OCI-LY7 (cell line): ENCODE data around the gene RTP5. TPM values are rescaled to one million over a fixed set of nuclear protein-coding genes. Genes with fewer than 3 reads are reported as not detected.

Source experiments
- BruUV-seq: library from RNA; stranded (reverse); fragments of 400-500 nt; replicated peaks from 2 replicates; lab custom pipeline; 2021; lab: Mats Ljungman, UMichigan
- CTCF ChIA-PET: fragments of 300-600 bp; sonication (Branson Sonifier 250); formaldehyde crosslinking; loops from one replicate; lab custom pipeline; 2022; ENCODE audit warnings: antibody characterized with exemption; ENCODE audit not compliant: unreplicated experiment; lab: Charles Lee
- POLR2A ChIA-PET: fragments of 300-600 bp; sonication (Branson Sonifier 250); formaldehyde crosslinking; loops from one replicate; lab custom pipeline; 2022; ENCODE audit warnings: antibody characterized with exemption; lab: Charles Lee
- DNase-seq: peaks from one replicate; pipeline ENCODE4 v3.0.0-alpha.2; 2015; ENCODE audit warnings: low spot score
- H2AFZ ChIP-seq: fragments of 200-600 bp; sonication (generic), shearing (Covaris generic); 2 replicates; pipeline ENCODE4 v1.6.1; 2014; ENCODE audit warnings: mild to moderate bottlenecking, antibody characterized with exemption, low read length, moderate library complexity
- H3K27ac ChIP-seq: fragments of 200-600 bp; sonication (generic); 2 replicates; pipeline ENCODE4 v1.5.1; 2014; ENCODE audit warnings: mixed run types, low read depth, mild to moderate bottlenecking, moderate library complexity, low read length, inconsistent platforms; ENCODE audit not compliant: poor library complexity, severe bottlenecking
- H3K36me3 ChIP-seq: fragments of 200-600 bp; sonication (generic); 2 replicates; pipeline ENCODE4 v1.6.1; 2014; ENCODE audit warnings: mild to moderate bottlenecking, antibody characterized with exemption, low read length, moderate library complexity, mixed read lengths; ENCODE audit not compliant: insufficient read depth
- H3K4me1 ChIP-seq: fragments of 200-600 bp; sonication (generic); 2 replicates; pipeline ENCODE4 v1.5.1; 2014; ENCODE audit warnings: mild to moderate bottlenecking, low read length; ENCODE audit not compliant: insufficient read depth, poor library complexity, severe bottlenecking
- H3K4me2 ChIP-seq: fragments of 200-600 bp; sonication (generic); 2 replicates; pipeline ENCODE4 v1.6.1; 2014; ENCODE audit warnings: mild to moderate bottlenecking, low read length
- H3K4me3 ChIP-seq: fragments of 200-600 bp; sonication (generic); 2 replicates; pipeline ENCODE4 v1.5.1; 2014; ENCODE audit warnings: mild to moderate bottlenecking, low read depth, low read length; ENCODE audit not compliant: poor library complexity, severe bottlenecking
- H3K79me2 ChIP-seq: fragments of 200-600 bp; sonication (generic); 2 replicates; pipeline ENCODE4 v1.6.1; 2016; ENCODE audit warnings: low read depth, mild to moderate bottlenecking, low read length, moderate library complexity, mixed read lengths; ENCODE audit not compliant: insufficient read depth
- H3K9me2 ChIP-seq: fragments of 200-600 bp; sonication (generic); 2 replicates; pipeline ENCODE4 v1.6.1; 2016; ENCODE audit warnings: mild to moderate bottlenecking, low read length, mixed read lengths; ENCODE audit not compliant: insufficient read depth
- H3K9me3 ChIP-seq: fragments of 200-600 bp; sonication (generic); 2 replicates; pipeline ENCODE4 v1.6.1; 2014; ENCODE audit warnings: mild to moderate bottlenecking, mixed run types, low read length, mixed read lengths
- H4K20me1 ChIP-seq: fragments of 200-600 bp; sonication (generic); 2 replicates; pipeline ENCODE4 v1.6.1; 2014; ENCODE audit warnings: mild to moderate bottlenecking, antibody characterized with exemption, low read length, moderate library complexity, mixed read lengths; ENCODE audit not compliant: insufficient read depth
- EZH2phosphoT487 ChIP-seq: fragments of 200-600 bp; sonication (generic); IDR thresholded peaks from 2 replicates; pipeline ENCODE4 v1.6.1; 2018; ENCODE audit warnings: low read depth, borderline replicate concordance, mild to moderate bottlenecking, mixed run types, antibody characterized with exemption, low read length, moderate library complexity, mixed read lengths
- intact Hi-C: fragments of 100-400 bp; cut with micrococcal nuclease; formaldehyde crosslinking; loops from one replicate; pipeline ENCODE4 v1.10.0; 2022; ENCODE audit not compliant: unreplicated experiment
- total RNA-seq, 2 experiments: library from RNA; depleted of rRNA in 1 of 2; stranded (reverse); fragments of >200 nt in 1 of 2; shearing (Covaris generic) in 1 of 2; gene quantifications; 2 replicates each; pipeline ENCODE4 v1.2.3, GENCODE V29; 2014 to 2022
- TF ChIP-seq, protein P1 (sequence below): fragments of 200-600 bp; sonication (generic); conservative IDR thresholded peaks from 2 replicates; pipeline ENCODE4 v1.5.1; 2014; ENCODE audit warnings: mild to moderate bottlenecking, antibody characterized with exemption, low read length, moderate library complexity, mixed read lengths

Gene RTP5
- total RNA-seq, 2 experiments from 2014 or later, result not detected

DNA sequence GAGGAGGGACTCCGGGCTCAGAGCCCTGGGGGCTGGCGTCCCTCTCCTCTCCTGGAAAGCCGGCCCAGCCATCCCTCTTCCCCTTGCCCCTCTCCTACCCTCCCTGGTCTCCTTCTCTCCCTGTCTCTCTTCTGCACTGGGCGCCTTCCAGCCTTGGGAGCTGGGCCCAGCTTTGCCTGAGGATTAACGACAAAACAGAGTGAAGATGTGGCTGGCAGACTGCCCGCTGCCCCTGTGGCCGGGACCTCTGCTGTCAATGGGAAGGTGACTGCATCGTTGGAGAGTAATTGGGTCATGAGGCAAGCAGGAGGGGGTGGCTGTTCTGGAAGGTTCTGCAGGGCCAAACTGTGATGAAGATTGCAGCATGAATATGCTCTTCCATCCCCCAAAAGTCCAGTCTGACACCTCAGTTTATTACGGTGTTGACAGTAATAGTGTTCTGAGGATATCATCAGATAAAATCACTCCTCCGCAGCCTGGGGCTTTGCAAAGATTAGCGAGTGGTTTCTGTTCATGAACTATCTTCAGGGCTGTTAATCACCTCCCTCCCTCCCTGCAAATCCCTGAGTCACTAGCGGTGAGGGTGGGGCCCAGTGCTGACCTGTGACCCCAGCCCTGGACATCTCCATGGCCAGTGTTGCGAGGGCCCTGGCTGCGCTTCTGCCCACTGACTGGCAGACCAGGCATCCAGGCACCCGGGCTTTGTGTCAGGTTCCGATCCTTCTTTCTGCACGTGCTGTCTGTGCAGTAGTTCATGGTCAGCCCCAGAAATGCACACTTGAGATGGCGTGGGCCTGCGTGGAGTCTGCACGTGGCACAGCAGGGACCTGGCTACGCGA, 23.0 kb downstream of the RTP5 start:
- TF ChIP-seq, protein P1, sequence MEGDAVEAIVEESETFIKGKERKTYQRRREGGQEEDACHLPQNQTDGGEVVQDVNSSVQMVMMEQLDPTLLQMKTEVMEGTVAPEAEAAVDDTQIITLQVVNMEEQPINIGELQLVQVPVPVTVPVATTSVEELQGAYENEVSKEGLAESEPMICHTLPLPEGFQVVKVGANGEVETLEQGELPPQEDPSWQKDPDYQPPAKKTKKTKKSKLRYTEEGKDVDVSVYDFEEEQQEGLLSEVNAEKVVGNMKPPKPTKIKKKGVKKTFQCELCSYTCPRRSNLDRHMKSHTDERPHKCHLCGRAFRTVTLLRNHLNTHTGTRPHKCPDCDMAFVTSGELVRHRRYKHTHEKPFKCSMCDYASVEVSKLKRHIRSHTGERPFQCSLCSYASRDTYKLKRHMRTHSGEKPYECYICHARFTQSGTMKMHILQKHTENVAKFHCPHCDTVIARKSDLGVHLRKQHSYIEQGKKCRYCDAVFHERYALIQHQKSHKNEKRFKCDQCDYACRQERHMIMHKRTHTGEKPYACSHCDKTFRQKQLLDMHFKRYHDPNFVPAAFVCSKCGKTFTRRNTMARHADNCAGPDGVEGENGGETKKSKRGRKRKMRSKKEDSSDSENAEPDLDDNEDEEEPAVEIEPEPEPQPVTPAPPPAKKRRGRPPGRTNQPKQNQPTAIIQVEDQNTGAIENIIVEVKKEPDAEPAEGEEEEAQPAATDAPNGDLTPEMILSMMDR, result no peak
- TF ChIP-seq EZH2phosphoT487, result no peak
- intact Hi-C loops, result no loop called here
- no peaks in the 10 kb centered on the region for H3K79me2 ChIP-seq
- H3K4me1 ChIP-seq, result peaks cover 9% of the 10 kb centered on the region
- ChIA-PET CTCF (no interaction called here), POLR2A (no interaction called here)
- H3K36me3 ChIP-seq, result peaks cover 23% of the 10 kb centered on the region
- no peak overlapping the region for H2AFZ ChIP-seq
- no peaks in the 10 kb centered on the region for H4K20me1 ChIP-seq
- BruUV-seq, result no TSS peak
- H3K4me2 ChIP-seq, result no peak overlapping the region
- no peaks in the 10 kb centered on the region for H3K9me2 ChIP-seq
- H3K27ac ChIP-seq, result no peak overlapping the region
- H3K4me3 ChIP-seq, result no peak overlapping the region
- DNase-seq, result no peak
- H3K9me3 ChIP-seq, result peaks cover 3% of the 10 kb centered on the region; the same call in 1 of the 2 replicates

DNA sequence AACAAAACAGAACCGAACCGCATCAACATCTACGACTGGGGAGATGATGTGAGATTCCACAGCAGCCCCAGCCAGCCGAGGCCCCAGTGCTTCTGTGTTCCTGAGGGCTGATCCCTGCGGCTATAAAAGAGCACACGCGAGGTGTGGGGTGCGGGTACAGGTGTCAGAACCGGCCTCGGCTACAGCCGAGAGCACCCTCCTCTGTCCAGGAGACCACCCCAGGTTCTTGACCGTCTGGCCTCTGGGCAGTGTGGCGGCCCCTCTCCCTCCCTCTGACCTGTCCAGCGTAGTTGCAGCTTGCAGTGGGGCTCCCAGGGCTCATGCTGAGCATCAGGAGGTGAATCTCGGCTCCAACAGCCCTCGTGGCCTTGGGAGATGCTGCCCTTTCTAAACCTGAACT, 23.7 kb downstream of the RTP5 start:
- intact Hi-C loops, result no loop called here
- ChIA-PET POLR2A (no interaction called here), CTCF (no interaction called here)
- Histone ChIP-seq H3K4me2 (no peak overlapping the region), H3K79me2 (no peaks in the 10 kb centered on the region), H3K36me3 (peaks cover 22% of the 10 kb centered on the region), H3K9me2 (no peaks in the 10 kb centered on the region), H3K4me1 (peaks cover 4% of the 10 kb centered on the region), H3K4me3 (no peak overlapping the region), H4K20me1 (no peaks in the 10 kb centered on the region), H2AFZ (no peak overlapping the region), H3K27ac (no peak overlapping the region), H3K9me3 (peaks cover 3% of the 10 kb centered on the region; the same call in 1 of the 2 replicates)
- no TSS peak for BruUV-seq
- no peak for DNase-seq
- TF ChIP-seq EZH2phosphoT487, result no peak
- TF ChIP-seq, protein P1, result no peak

DNA sequence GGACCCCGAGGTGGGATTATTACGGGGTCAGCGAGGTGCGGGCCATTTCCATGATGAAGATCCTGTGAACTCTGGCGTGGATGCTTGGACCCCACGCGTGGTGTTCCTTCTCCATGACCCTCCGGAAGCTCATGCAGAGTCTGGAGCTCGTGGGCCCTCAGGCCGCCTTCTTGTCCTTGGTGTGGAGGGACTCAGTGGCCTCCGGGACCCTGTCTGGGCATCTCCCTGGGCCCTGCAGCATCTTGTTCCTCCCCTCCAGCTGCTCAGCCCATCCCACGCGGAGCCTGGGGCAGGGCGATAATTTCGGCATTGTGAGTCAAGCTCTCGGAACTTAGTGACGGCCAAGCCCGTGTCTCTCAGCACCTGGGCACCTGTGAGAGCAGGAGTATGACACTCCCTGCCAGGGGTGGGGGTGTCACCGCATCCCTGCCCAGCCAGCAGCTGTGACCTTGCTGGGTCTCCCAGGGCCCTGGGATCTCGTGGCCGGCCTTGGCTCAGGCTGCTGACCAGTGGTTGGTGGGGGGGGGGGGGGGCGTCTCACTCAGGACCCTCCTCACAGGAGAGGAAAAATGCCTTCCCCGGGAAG, 24.6 kb downstream of the RTP5 start:
- no peaks in the 10 kb centered on the region for H3K79me2 ChIP-seq
- H3K27ac ChIP-seq, result no peak overlapping the region
- intact Hi-C loops, result no loop called here
- H3K4me2 ChIP-seq, result no peak overlapping the region
- peaks cover 16% of the 10 kb centered on the region for H3K36me3 ChIP-seq
- TF ChIP-seq EZH2phosphoT487, result no peak
- TF ChIP-seq, protein P1, result no peak
- H3K9me3 ChIP-seq, result no peaks in the 10 kb centered on the region; the same call in 1 of the 2 replicates
- POLR2A ChIA-PET, result no interaction called here
- H3K4me3 ChIP-seq, result no peak overlapping the region
- no peak overlapping the region for H2AFZ ChIP-seq
- H3K9me2 ChIP-seq, result no peaks in the 10 kb centered on the region
- CTCF ChIA-PET, result no interaction called here
- DNase-seq, result no peak
- H4K20me1 ChIP-seq, result no peaks in the 10 kb centered on the region
- H3K4me1 ChIP-seq, result no peaks in the 10 kb centered on the region
- BruUV-seq, result no TSS peak
